DMS53 treated with DMSO at 0.1 percent for 48 hours (cell line): ENCODE measurements around the gene NR3C2.

Experiments used
- DNase-seq: peaks from one replicate; lab custom pipeline; 2025; ENCODE audit not compliant: unreplicated experiment; lab: John Stamatoyannopoulos, UW

NR3C2 gene

DNA sequence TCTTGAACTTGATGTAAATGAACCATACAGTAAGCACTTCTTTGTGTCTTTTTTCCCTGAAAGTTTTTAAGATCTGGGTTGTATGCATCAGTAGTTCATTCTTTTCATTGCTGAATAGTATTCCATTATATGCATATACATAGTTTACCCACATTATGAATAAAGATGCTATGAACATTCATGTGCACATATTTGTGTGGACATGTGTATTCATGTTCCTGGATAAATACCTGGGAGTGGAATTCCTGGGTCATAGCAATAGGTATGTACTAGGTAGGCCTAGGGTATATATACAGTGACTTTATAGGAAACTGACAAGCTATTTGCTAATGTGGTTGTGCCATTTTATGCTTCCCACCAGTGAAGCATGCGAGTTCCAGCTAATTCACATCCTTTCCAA lies 215.9 kb downstream of the NR3C2 start:
- DNase-seq: no peak

DNA sequence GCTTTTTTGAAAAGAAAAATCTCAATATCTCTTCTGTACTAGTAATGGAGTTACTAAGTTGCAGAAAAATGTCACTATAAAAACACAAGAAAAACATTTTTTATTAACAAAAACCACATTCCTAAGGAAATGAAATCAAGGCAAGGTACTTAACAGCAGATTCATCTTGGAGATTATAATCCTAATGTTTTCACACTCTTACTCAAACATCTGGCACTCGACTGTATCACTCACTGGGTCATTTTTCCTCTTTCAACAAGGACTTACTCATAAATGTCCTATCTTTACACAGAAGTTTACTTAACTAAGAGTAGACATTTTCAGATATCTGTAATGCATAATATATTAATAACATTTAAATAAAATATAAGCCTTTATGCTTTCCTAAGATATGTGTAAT lies 216.6 kb downstream of the NR3C2 start:
- no peak for DNase-seq

DNA sequence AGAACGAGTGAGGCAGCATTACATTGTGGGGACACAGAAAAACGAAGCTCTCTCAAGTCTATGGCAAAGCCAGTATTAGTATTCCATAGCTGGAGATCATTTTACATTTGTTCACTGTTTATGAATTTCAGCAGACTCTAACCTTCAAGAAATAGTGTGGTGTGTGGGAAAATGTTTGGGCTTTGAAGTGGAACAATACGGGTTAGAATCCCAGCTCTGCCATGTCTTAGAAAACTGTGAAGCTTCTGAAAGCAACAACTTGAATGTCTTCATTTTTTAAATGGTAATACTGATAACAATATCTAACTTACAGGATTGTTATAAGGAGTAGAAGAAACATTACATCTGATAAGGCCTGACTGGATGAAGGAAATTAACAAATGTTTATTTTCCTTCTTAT lies 217.7 kb downstream of the NR3C2 start:
- DNase-seq: no peak

DNA sequence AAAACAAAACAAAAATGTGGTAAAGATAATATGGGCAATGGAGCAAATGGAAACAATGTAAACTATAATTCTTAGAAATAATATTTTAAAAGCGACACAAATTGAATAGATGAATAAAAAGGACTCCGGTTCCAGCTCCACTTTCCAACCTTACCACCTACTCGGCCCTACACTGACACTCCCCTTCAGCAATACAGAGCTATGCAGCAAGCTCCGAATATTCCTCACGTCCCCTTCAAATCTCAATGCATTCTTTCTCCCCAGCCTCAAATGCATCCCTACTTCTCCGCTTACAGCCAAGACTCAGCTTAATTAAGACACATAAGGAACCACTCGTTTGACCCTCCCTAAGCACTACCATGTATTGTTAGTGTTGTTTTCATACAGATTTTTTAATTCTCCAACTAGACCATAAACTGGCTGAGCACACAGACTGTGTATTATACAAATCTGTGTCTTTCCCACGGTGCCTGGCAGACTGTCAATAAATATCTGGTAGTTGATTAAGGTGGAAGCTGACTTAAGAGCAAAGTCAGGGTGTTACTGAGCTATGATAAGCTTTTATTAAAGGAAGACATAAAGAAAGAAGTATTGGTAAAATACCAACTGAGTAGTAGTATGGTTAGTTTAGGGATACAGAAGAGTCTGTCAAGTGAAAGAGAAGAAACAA lies 219.1 kb downstream of the NR3C2 start:
- DNase-seq: no peak

DNA sequence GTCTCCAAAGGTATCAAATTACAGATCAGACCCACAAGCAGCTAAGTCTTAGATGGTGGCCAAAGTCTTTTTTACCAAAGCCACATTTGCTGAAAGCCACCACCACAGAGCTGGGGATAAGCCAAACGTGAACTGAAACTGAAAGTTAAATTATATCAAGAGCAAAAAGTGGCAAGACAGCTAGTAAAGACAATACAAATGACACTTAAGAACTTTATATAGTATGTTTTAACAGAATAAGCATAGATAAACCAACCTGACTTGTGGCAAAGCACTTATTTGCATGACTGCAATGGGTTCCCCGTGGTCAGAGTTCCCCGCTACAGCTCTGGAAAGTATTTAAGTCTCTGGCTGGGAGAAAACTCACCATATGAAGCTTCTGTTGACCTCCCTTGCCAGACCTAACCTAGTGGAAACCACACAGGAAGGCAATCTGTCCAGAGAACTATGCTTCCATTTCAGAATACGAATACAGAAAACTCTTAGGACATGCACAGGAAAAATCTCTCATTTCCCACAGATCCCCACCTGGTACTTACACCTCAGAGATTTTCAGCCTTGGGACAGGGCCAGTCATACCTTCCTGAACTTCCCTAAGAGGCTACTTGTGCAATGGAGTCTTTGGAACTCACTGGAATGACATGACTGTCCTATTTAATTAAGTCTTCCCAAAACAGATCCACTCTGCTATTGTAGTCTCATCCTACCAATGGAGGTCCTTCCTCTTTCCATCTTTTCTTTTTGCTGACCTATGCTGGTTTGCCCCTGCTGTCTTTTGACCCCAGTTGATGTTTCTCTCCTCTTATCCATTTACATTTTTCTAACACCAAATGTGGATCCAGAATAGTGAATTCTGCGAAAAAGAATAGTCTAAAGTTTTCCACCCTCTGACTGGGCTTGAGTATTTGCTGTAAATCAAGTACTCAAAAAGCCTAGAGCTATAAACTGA lies 225.1 kb downstream of the NR3C2 start:
- no peak for DNase-seq

DNA sequence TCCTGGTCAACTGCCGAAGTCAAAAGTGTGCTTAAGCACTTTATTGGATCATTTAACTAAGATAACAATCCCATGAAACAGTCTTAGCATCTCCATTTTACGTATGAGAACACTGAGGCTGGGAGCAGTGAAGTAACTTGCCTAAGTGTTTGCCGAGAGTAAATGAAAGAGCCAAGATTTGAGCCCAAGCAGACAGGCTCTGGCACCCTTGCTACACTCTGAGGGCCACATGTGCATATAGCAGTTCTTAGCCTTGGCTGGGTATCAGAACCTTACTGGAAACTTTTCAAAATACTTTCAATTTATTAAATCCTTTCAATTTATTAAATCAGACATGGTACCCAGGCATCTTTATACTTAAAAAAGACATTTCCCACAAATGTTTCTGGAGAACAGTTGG lies 225.9 kb downstream of the NR3C2 start:
- DNase-seq: no peak

DNA sequence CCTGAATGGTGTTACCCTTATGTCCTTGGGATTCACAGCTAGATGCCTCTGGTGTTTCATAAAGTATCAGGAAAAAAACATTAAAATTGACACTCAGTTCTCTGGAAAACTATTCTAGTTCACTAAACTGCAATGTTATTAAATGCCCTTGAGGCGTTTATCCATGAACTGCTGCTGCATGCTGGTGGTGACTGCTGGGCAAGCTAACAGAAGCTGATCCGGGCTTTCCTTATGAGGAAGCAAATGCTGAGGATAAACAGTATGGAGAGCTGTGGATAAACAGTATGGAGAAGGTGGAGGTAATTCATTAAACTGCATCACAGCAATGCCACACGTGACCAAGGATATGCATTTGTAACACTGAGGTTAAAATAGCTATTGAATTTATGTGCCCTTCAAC lies 227.0 kb downstream of the NR3C2 start:
- DNase-seq: no peak

DNA sequence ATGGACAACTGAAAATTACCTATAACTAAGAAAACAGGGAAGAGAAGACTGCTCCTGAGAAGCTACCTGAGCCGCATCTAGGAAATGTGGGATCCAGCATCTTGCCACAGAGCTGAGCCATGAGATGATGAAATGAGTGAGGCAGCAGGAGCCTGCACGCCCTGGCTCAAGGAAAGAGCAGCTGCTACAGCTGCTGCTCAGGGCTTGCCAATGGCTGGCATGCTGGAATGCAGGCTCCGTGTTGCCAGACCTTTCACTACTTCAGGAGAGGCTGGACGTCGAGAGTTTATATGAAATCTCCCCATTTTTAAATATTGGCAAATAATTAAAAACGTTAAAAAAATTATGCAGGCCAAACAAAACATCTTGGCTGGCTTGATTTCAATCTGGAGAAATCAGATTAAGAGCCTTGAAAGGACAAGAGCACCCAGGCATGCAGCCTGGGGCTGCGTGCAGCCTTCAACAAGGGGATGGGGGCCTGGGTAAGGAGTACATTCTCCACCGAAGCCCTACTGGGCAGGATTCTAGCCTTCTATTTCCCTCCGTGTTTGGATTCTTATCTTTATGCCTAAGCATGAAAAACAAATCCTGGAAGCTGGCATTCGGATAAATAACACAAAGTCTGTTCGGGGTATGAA lies 227.6 kb downstream of the NR3C2 start:
- no peak for DNase-seq

DNA sequence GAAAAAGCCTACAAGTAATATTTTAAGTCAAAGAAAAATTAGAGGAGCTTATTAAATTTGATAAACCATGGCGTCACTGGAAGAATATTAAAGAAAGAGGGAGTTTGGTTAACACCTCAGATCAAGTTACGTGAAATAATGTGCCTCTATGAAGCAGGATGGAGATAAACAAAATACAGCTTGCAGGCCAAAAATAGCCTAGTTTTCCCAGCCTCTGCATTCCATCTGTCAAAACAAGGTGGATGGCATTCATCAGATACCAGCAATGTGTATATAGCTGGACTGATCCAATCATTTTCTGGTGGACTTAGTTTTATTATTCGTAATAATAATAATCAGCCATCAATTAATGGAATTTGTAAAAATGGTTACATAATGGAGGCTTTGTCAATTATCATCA lies 230.7 kb downstream of the NR3C2 start:
- DNase-seq: no peak

DNA sequence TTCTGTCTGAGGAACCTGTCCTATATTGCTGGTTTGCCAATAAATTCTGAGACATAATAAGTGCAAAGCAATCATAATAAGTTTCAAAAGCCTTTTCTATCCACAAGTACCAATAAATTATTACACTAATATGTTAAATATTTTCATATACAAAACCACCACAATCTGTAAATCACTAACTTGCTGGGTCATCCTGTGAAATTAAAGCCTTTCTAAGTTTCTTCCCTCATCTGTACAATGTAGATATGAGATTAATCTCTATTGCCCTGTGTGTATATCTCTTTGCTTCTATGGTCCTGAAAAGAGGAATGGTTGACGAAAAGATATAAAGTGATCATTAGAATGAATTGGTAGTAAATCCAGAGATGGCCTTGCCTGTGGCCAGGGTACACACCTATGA lies 231.6 kb downstream of the NR3C2 start:
- no peak for DNase-seq

DNA sequence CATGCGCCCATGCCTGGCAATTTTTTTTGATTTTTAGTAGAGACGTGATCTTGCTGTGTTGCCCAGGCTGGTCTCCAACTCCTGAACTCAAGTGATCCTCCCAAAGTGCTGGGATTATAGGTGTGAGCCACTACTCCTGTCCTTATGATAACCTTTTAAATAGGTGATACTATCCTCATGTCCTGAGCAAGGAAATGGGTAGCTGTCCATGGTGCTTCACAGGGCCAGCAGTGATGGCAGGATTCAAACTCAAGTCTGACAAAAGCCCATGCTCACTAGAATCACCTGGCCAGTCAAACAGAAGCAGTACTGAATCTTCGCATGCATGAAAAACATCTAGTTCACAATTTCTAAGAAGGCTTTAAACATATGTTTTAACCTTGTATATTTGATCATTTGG lies 235.1 kb downstream of the NR3C2 start:
- no peak for DNase-seq

DNA sequence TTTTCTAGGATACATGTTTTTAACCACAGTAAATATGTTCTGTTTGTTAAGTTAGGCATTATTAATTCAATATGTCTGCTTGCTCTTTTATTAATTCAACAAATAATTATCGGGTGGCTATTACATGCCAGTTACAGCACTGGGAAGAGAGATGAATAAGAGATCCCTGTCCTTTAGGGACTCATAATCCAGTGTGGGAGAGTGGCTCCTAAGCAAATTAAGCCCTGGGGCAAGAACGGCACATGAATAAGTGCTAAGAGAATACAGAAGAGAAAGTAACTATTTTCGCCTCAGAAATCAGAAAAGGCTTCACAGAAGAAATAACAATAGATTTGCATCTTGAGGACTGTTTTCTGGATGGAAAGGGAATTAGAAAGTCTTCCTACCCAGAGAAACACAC lies 236.7 kb downstream of the NR3C2 start:
- no peak for DNase-seq

DNA sequence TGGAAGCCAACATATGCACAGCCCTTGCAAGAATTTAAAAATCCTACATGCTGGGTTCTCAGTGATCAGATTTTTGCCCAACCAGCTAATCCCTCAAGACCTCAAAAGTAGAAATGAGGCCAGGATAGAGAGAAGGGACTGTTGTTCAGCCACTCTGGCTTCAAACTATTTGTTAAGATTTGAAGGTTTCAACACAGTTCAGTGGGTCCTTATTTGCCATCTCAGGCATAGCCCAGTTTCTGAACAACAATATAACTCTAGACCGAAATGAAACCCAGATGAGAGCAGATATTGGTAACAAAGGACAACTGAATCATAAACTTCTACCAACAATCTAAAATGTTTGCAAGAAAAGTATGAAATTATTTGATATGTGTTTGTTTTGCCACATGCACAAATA lies 237.3 kb downstream of the NR3C2 start:
- DNase-seq: no peak

DNA sequence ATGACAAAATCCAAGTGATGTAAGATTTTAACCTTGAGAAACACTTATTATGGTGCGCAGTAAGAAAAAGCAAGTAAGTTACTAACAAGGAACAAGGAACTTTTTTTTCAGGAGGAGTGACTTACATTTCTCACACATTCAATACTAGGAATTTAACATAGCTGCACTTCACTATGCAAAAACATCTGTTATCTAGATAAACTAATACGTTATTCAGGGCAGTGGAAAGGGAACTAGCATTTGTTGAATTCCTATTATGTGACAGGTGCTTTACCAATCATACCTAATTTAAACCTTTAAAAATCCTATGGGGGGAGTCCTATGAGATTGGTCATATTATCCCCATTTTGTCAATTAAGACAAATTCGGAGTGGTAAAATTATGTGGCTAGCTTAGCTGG lies 238.0 kb downstream of the NR3C2 start:
- DNase-seq: no peak

DNA sequence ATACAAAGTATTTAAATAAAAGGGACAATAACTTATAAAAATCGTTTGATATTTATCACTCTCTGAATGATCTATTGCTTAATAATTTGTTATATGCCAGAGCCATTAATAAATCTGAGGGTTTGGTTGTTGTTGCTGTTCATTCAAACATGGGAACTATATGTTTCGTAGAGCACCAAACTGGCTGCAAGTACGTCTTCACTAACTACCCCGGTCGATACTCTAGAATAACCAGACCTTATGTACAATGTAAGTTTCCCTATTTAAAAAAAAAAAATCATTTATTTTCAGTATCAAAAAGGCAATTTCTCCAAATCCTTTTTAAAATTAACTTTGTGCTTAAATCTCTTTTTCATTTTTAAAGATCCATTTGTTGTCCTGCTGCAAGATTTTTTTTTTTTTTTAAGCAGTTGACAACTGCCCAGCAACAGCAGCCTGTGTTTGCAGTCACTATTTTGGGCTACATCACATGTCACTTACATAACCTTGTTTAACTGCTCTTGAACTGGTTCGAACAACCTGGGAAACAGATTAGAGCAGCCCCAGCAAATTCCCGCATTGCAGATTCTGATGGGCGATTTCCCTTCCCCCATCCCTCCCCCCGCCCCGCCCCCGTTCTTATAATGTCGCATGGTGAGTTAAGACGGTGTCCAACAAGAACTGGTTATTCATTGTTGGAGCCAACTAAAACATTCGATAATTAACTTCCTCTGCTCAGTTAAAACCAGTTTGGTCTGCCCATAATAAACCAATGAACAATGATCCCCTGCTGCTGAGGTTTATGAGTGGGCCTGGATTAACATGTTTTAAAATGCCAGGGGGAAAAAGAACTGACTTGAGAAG lies 238.9 kb downstream of the NR3C2 start:
- no peak for DNase-seq

DNA sequence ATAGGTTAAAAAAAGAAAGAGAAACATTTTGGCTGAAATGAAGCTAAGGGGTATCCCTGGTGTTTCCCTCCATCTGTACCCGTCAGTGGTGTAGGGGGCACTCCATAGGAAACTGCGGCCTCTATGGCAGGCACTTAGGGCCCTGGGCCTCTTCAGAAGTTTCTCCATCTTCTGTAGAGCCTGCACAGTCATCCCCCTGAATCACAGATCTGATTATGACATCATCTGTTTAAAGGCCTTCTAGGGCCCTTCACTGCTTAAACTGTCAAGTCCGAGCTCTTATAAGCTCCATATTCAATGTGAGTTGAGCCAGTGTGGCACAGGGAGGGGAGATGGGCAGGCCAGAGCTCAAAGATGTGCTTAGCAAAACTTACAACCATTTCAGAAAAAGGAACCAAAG lies 241.3 kb downstream of the NR3C2 start:
- DNase-seq: no peak

DNA sequence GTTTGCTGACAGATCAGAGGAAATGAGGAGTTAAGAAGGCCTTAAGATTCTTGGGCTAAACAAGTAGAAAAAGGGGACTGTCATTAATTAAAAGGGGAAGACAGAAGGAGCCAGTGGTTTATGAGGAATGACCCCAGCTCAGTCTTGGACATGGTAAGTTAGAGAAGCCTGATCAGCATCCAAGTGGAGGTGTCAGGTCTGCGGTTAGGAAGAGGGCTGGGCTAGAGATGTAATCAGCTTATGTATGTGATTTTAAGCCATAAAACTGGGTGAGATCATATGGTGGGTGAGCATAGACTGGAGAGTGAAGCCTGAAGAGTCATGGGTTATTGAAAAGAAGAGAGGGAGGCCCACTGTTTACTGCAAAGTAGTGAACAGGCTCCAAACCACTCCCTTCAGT lies 246.1 kb downstream of the NR3C2 start:
- no peak for DNase-seq

DNA sequence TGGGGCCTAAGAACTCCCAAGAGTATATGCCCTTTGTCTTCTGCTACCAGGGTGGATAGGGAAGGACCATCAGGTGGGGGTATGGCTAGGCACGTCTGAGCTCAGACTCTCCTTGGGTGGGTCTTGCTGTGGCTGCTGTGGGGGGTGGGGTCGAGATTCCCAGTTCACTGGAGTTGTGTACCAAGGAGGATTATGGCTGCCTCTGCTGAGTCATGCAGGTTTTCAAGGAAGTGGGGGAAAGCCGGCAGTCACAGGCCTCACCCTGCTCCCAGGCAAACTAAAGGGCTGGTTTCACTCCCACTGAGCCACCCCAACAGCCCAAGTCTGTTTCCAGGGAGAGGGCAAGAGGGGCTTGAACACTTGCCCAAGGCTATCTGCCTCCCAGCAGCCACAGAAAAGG lies 249.7 kb downstream of the NR3C2 start:
- DNase-seq: no peak

DNA sequence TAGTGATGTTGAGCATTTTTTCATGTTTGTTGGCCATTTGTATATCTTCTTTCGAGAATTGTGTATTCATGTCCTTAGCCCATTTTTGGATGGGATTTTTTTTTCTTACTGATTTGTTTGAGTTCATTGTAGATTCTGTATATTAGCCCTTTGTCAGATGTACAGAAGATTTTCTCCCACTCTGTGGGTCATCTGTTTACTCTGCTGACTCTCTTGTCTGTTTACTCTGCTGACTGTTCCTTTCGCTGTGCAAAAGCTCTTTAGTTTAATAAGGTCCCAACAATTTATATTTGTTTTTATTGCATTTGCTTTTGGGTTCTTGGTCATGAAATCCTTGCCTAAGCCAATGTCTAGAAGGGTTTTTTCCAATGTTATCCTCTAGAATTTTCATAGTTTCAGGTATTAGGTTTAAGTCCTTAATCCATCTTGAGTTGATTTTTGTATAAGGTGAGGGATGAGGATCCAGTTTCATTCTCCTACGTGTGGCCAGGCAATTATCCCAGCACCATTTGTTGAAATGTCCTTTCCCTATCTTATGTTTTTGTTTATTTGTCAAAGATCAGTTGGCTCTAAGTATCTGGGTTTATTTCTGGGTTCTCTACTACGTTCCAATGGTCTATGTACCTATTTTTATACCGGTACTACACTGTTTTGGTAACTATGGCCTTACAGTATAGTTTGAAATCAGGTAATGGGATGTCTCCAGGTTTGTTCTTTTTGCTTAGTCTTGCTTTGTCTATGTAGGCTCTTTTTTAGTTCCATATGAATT lies 254.6 kb downstream of the NR3C2 start:
- peak; percentile 21 for DNase-seq

DNA sequence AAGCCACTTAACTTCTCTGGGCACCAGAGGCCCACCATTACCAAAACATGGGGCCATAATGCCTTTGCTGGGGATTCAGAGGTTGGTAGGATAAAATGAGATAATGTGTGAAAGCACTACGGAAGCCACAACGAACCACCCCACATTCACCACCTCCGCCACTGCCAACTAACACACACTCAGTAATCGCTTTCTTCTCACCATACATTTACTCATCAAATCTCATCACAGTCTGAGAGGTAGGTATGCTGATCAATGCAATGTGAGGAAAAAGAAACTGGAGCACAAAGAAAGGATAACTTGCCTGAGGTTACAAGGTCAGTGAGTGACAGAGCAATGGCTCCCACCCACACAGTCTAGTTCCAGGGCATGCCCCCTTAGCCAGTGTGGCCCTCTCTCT lies 257.3 kb downstream of the NR3C2 start:
- no peak for DNase-seq
